PC-3 (cell line): ENCODE data around the gene AKAP13.

Source experiments
- CTCF ChIP-seq: fragments of 300-600 bp; sonication (generic); conservative IDR thresholded peaks from 2 replicates; pipeline ENCODE4 v1.5.1; 2017; ENCODE audit warnings: antibody characterized with exemption, low read depth, mild to moderate bottlenecking, low read length
- EZH2 ChIP-seq: fragments of 300-600 bp; sonication (generic); IDR thresholded peaks from one replicate; pipeline ENCODE4 v1.6.1; 2017; ENCODE audit warnings: antibody characterized with exemption, mild to moderate bottlenecking, low read length; ENCODE audit not compliant: unreplicated experiment

DNA sequence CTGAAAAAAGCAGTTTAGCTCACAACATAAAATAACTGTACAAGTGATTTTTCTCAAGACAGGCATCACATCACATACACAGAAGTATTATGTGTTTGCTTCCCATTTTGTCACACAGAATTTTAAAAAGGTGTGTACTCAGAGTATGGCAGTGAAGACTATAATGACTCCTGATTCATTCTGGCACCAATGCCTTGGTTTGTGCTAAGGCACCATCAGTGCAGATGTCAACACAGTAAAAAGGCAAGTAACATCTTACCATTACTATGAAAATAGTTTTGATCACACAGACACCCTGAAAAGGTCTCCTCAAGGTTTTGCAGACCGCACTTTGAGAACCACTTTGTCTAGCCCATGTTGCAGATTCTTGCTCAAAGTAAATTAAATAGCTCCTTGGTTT lies 222.8 kb downstream of the AKAP13 start:
- no peak for TF ChIP-seq CTCF
- TF ChIP-seq EZH2, result no peak
